PFSK-1 (cell line): Measurements from ENCODE around the gene INPP5F.

Experiments
- FOXP2 ChIP-seq: optimal IDR thresholded peaks from 2 replicates; pipeline ENCODE3; 2011; ENCODE audit warnings: borderline replicate concordance, control low read depth, inconsistent platforms; ENCODE audit not compliant: insufficient read depth; ENCODE audit errors: extremely low read length, extremely low read depth
- POLR2AphosphoS5 ChIP-seq: IDR thresholded peaks from 2 replicates; pipeline ENCODE4 v1.6.1; 2012; ENCODE audit warnings: low read depth, mild to moderate bottlenecking, control low read depth, low read length, moderate library complexity
- SIN3A ChIP-seq: IDR thresholded peaks from 2 replicates; pipeline ENCODE4 v1.6.1; 2012; ENCODE audit warnings: mild to moderate bottlenecking, low read length, moderate library complexity, borderline replicate concordance; ENCODE audit not compliant: insufficient read depth
- TF ChIP-seq, protein P1 (sequence below), 2 experiments: IDR thresholded peaks; 2 replicates each; pipeline versions ENCODE4 v1.6.1 to v1.8.0; 2011 to 2012; ENCODE audit warnings: low read depth in 2 of 2, low read length in 2 of 2, control low read depth in 1 of 2, inconsistent platforms in 1 of 2, mild to moderate bottlenecking in 1 of 2, moderate library complexity in 1 of 2; ENCODE audit not compliant: insufficient read depth in 1 of 2

DNA sequence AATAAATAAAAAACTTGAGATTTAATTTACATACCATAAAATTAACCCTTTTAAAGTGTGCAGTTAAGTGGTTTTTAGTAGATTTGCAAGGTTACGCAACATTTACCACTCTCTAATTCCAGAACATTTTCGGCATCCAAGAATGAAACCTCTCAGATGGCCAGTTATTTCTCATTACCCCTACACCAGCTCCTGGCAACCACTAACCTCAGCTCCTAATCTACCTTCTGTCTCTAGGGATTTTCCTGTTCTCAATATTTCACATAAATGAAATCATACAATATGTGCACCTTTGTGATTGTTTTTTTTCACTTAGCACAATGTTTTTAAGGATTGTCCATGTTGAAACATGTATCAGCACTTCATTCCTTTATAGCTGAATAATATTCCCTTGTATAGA is 45.1 kb downstream of the INPP5F start:
- TF ChIP-seq SIN3A: no peak
- TF ChIP-seq POLR2AphosphoS5: no peak
- TF ChIP-seq, protein P1, sequence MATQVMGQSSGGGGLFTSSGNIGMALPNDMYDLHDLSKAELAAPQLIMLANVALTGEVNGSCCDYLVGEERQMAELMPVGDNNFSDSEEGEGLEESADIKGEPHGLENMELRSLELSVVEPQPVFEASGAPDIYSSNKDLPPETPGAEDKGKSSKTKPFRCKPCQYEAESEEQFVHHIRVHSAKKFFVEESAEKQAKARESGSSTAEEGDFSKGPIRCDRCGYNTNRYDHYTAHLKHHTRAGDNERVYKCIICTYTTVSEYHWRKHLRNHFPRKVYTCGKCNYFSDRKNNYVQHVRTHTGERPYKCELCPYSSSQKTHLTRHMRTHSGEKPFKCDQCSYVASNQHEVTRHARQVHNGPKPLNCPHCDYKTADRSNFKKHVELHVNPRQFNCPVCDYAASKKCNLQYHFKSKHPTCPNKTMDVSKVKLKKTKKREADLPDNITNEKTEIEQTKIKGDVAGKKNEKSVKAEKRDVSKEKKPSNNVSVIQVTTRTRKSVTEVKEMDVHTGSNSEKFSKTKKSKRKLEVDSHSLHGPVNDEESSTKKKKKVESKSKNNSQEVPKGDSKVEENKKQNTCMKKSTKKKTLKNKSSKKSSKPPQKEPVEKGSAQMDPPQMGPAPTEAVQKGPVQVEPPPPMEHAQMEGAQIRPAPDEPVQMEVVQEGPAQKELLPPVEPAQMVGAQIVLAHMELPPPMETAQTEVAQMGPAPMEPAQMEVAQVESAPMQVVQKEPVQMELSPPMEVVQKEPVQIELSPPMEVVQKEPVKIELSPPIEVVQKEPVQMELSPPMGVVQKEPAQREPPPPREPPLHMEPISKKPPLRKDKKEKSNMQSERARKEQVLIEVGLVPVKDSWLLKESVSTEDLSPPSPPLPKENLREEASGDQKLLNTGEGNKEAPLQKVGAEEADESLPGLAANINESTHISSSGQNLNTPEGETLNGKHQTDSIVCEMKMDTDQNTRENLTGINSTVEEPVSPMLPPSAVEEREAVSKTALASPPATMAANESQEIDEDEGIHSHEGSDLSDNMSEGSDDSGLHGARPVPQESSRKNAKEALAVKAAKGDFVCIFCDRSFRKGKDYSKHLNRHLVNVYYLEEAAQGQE (IDR thresholded peaks at IDR 0.05; ENCODE audit: insufficient read depth in 1 of 2, low read depth in 2 of 2, low read length in 2 of 2): no peak
- TF ChIP-seq FOXP2: no peak
